ENCODE results near the gene PIP5KL1.

- TF ChIP-seq, protein P1, sequence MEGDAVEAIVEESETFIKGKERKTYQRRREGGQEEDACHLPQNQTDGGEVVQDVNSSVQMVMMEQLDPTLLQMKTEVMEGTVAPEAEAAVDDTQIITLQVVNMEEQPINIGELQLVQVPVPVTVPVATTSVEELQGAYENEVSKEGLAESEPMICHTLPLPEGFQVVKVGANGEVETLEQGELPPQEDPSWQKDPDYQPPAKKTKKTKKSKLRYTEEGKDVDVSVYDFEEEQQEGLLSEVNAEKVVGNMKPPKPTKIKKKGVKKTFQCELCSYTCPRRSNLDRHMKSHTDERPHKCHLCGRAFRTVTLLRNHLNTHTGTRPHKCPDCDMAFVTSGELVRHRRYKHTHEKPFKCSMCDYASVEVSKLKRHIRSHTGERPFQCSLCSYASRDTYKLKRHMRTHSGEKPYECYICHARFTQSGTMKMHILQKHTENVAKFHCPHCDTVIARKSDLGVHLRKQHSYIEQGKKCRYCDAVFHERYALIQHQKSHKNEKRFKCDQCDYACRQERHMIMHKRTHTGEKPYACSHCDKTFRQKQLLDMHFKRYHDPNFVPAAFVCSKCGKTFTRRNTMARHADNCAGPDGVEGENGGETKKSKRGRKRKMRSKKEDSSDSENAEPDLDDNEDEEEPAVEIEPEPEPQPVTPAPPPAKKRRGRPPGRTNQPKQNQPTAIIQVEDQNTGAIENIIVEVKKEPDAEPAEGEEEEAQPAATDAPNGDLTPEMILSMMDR (IDR thresholded peaks at IDR 0.05): no peak
- TF ChIP-seq POLR2A (IDR thresholded peaks at IDR 0.05): no peak
Observed at GRCh38 chr9:127924736-127925444, 5.7 kb downstream of the PIP5KL1 start.
